HG02970 (cell line): ENCODE data around the gene PSG4.
"Not testable (repeated sequence)": the region's sequence is repeated elsewhere in the genome, so short reads cannot be mapped to it uniquely, and the experiment has no call there.

Experiments
- ATAC-seq: cut with Tn5 transposase; IDR thresholded peaks from one replicate; pipeline ENCODE4 v1.9.1; 2021; ENCODE audit warnings: mild to moderate bottlenecking, moderate library complexity, moderate number of reproducible peaks; ENCODE audit not compliant: unreplicated experiment, low FRiP score

The PSG4 gene

GRCh38 chr19:43205471-43206105, at the start of gene PSG4:
PSG4 (minus strand) TSS chr19:43205638; CDS start chr19:43205536, 102 bp downstream.
- not testable (repeated sequence) for ATAC-seq

GRCh38 chr19:43251428-43251827, 46.0 kb upstream of the PSG4 start:
- not testable (repeated sequence) for ATAC-seq

GRCh38 chr19:43250296-43250695, 44.9 kb upstream of the PSG4 start:
- not testable (repeated sequence) for ATAC-seq

GRCh38 chr19:43248635-43249002, 43.2 kb upstream of the PSG4 start:
- ATAC-seq, result not testable (repeated sequence)

- ATAC-seq, result not testable (repeated sequence)
Measured at GRCh38 chr19:43247243-43247880, 41.9 kb upstream of the PSG4 start.

- not testable (repeated sequence) for ATAC-seq
Measured at GRCh38 chr19:43245848-43246247, 40.4 kb upstream of the PSG4 start.

GRCh38 chr19:43242211-43242610, 36.8 kb upstream of the PSG4 start:
- not testable (repeated sequence) for ATAC-seq

- ATAC-seq, result not testable (repeated sequence)
Measured at GRCh38 chr19:43238213-43238612, 32.8 kb upstream of the PSG4 start.

GRCh38 chr19:43235686-43236085, 30.2 kb upstream of the PSG4 start:
- not testable (repeated sequence) for ATAC-seq

- no peak for ATAC-seq
Measured at GRCh38 chr19:43229315-43229714, 23.9 kb upstream of the PSG4 start.

GRCh38 chr19:43228730-43229129, 23.3 kb upstream of the PSG4 start:
- not testable (repeated sequence) for ATAC-seq

- not testable (repeated sequence) for ATAC-seq
Measured at GRCh38 chr19:43226986-43227385, 21.5 kb upstream of the PSG4 start.

GRCh38 chr19:43224855-43225253, 19.4 kb upstream of the PSG4 start:
- ATAC-seq, result no peak

GRCh38 chr19:43224201-43224854, 18.9 kb upstream of the PSG4 start:
- ATAC-seq, result not testable (repeated sequence)

- ATAC-seq, result not testable (repeated sequence)
Measured at GRCh38 chr19:43221891-43222290, 16.5 kb upstream of the PSG4 start.

GRCh38 chr19:43219136-43219535, 13.7 kb upstream of the PSG4 start:
- not testable (repeated sequence) for ATAC-seq

- not testable (repeated sequence) for ATAC-seq
Measured at GRCh38 chr19:43215881-43216280, 10.4 kb upstream of the PSG4 start.

GRCh38 chr19:43207991-43208390, 2.6 kb upstream of the PSG4 start:
- no peak for ATAC-seq

GRCh38 chr19:43207174-43207573, 1.7 kb upstream of the PSG4 start:
- not testable (repeated sequence) for ATAC-seq

- not testable (repeated sequence) for ATAC-seq
Measured at GRCh38 chr19:43203611-43204010, 1.8 kb downstream of the PSG4 start.

- ATAC-seq, result not testable (repeated sequence)
Measured at GRCh38 chr19:43201891-43202290, 3.5 kb downstream of the PSG4 start.
